ENCODE data around the gene DCC. TPM values are rescaled to one million over a fixed set of nuclear protein-coding genes. Genes with fewer than 3 reads are reported as not detected.
A peak's percentile ranks its signal among the peaks of the same experiment; 100 is the strongest.

The DCC gene
- total and polyA plus RNA-seq, 4 donors = 0.16 to 5.3 (median 2.5) TPM

DNA sequence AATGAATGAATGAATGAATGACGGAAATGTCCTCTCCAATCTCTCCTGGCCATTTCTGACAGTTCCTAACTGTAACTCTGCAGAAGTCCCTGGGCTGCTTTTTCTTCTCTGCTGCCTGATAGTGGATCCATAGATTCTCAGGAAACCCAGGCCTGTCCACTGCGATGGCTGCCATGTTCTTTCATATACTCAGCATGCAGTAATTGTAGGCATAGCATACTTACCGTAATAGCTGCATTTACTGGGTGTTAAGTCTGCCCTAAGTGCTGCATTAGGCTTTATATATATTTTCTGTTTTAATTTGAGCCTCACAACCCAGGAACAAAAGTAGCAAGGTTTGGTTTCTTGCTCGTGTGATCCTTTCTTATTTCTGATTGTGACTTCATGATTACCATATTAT is 122.9 kb downstream of the DCC start:
- Histone ChIP-seq H3K4me3 (no peak overlapping the region), H3K36me3 (ENCODE audit: control insufficient read depth in 4 of 4, insufficient read depth in 4 of 4, low read length in 4 of 4) (no peaks in the 10 kb centered on the region), H3K9ac (ENCODE audit: insufficient read depth in 1 of 2, low read length in 2 of 2) (no peak overlapping the region), H3K9me3 (ENCODE audit: control insufficient read depth in 4 of 4, insufficient read depth in 3 of 4, low read length in 3 of 4) (no peaks in the 10 kb centered on the region), H3K27ac (ENCODE audit: low read depth in 1 of 2, low read length in 1 of 2) (no peak overlapping the region), H3K27me3 (ENCODE audit: control insufficient read depth in 3 of 3, insufficient read depth in 3 of 3, low read length in 2 of 3) (no peaks in the 10 kb centered on the region), H3K4me1 (ENCODE audit: control insufficient read depth in 5 of 5, insufficient read depth in 5 of 5, low read length in 5 of 5) (no peaks in the 10 kb centered on the region)
- 89 to 90% methylated on average over 4 of the region's 4 CpGs for WGBS, 2 donors
- TF ChIP-seq CTCF (IDR thresholded peaks at IDR 0.05; ENCODE audit: control extremely low read depth, extremely low read depth) = no peak
- ATAC-seq (ENCODE audit: insufficient read depth, low FRiP score) (no peak), DNase-seq (no peak)

DNA sequence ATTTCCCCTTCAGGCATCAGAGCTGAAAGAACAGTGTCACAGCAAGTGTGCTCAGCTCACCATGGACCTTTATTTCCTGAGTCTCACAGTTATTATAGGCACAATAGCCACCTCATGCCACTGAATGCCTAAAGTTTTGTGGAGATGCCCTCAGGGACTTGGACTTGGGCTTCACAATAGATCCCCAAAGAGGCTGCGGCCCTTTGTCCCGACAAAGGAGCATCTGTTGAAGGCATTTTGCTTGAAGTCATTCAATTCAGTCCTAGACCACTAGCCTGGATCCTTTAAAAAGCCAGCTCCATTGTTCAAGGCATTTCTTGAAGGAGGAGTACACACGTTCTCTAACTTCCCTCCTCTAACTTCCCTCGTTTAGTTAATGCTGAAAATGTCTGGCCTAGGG is 125.4 kb downstream of the DCC start:
- Histone ChIP-seq H3K9ac (ENCODE audit: insufficient read depth in 1 of 2, low read length in 2 of 2) (no peak overlapping the region), H3K4me1 (ENCODE audit: control insufficient read depth in 5 of 5, insufficient read depth in 5 of 5, low read length in 5 of 5) (peaks cover 0 to 2% (median 0%) of the 10 kb centered on the region in 5 donors), H3K4me3 (no peak overlapping the region), H3K27ac (ENCODE audit: low read depth in 1 of 2, low read length in 1 of 2) (no peak overlapping the region), H3K9me3 (ENCODE audit: control insufficient read depth in 4 of 4, insufficient read depth in 3 of 4, low read length in 3 of 4) (no peaks in the 10 kb centered on the region), H3K36me3 (ENCODE audit: control insufficient read depth in 4 of 4, insufficient read depth in 4 of 4, low read length in 4 of 4) (no peaks in the 10 kb centered on the region), H3K27me3 (ENCODE audit: control insufficient read depth in 3 of 3, insufficient read depth in 3 of 3, low read length in 2 of 3) (no peaks in the 10 kb centered on the region)
- ATAC-seq (ENCODE audit: insufficient read depth, low FRiP score) = no peak
- WGBS, 2 donors = 50 to 60% methylated on average over 4 of the region's 4 CpGs
- DNase-seq = no peak
- no peak for TF ChIP-seq CTCF (IDR thresholded peaks at IDR 0.05; ENCODE audit: control extremely low read depth, extremely low read depth)

DNA sequence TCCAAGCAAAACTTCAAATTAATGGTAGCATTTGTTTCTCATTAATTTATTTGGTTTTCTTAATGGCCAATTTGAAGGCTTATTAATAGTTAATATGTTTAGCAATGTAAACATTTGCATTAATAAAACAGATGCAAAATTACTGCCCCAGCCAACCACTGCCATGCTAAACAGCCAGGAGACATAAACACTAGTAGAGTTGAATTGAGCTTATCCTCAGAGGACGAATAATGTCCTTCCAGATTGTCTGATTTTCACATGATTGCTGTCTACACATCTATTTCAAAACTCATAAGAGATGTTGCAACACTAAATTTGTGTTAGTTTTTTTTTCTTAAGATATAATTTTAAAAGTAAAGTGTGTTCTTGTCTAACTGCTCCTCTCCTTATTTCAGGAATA is 128.5 kb downstream of the DCC start:
- Histone ChIP-seq H3K36me3 (ENCODE audit: control insufficient read depth in 4 of 4, insufficient read depth in 4 of 4, low read length in 4 of 4) (no peaks in the 10 kb centered on the region), H3K4me3 (no peak overlapping the region), H3K4me1 (ENCODE audit: control insufficient read depth in 5 of 5, insufficient read depth in 5 of 5, low read length in 5 of 5) (peaks cover 0 to 2% (median 0%) of the 10 kb centered on the region in 5 donors), H3K9ac (ENCODE audit: insufficient read depth in 1 of 2, low read length in 2 of 2) (no peak overlapping the region), H3K27ac (ENCODE audit: low read depth in 1 of 2, low read length in 1 of 2) (no peak overlapping the region), H3K27me3 (ENCODE audit: control insufficient read depth in 3 of 3, insufficient read depth in 3 of 3, low read length in 2 of 3) (no peaks in the 10 kb centered on the region), H3K9me3 (ENCODE audit: control insufficient read depth in 4 of 4, insufficient read depth in 3 of 4, low read length in 3 of 4) (no peaks in the 10 kb centered on the region)
- DNase-seq (peak in 2 of 3 donors; percentile 56 to 65), ATAC-seq (ENCODE audit: insufficient read depth, low FRiP score) (no peak)
- WGBS, 2 donors = 50 to 84% methylated on average over 1 of the region's 1 CpG
- no peak for TF ChIP-seq CTCF (IDR thresholded peaks at IDR 0.05; ENCODE audit: control extremely low read depth, extremely low read depth)

- TF ChIP-seq CTCF (IDR thresholded peaks at IDR 0.05; ENCODE audit: control extremely low read depth, extremely low read depth) = no peak
- Histone ChIP-seq H3K4me1 (ENCODE audit: control insufficient read depth in 5 of 5, insufficient read depth in 5 of 5, low read length in 5 of 5) (no peaks in the 10 kb centered on the region), H3K4me3 (no peak overlapping the region), H3K27ac (ENCODE audit: low read depth in 1 of 2, low read length in 1 of 2) (no peak overlapping the region), H3K27me3 (ENCODE audit: control insufficient read depth in 3 of 3, insufficient read depth in 3 of 3, low read length in 2 of 3) (no peaks in the 10 kb centered on the region), H3K36me3 (ENCODE audit: control insufficient read depth in 4 of 4, insufficient read depth in 4 of 4, low read length in 4 of 4) (no peaks in the 10 kb centered on the region), H3K9ac (ENCODE audit: insufficient read depth in 1 of 2, low read length in 2 of 2) (no peak overlapping the region), H3K9me3 (ENCODE audit: control insufficient read depth in 4 of 4, insufficient read depth in 3 of 4, low read length in 3 of 4) (no peaks in the 10 kb centered on the region)
- ATAC-seq (ENCODE audit: insufficient read depth, low FRiP score) (no peak), DNase-seq (no peak)
- 62 to 68% methylated on average over 3 of the region's 3 CpGs for WGBS, 2 donors
Observed at GRCh38 chr18:52475325-52475724, 135.3 kb downstream of the DCC start.

Measured in lung (tissue), 12 donors.